ENCODE data around the gene TRAF7.

The TRAF7 gene

GRCh38 chr16:2181952-2182351 is 26.4 kb downstream of the TRAF7 start:
- no peak for TF ChIP-seq CTCF (conservative IDR thresholded peaks at IDR 0.05; ENCODE audit: low read length)
- no peak overlapping the region for H3K4me3 ChIP-seq (ENCODE audit: low read length)
- no peak for DNase-seq (ENCODE audit: low read depth)

- TF ChIP-seq CTCF (conservative IDR thresholded peaks at IDR 0.05; ENCODE audit: low read length) = no peak
- no peak for DNase-seq (ENCODE audit: low read depth)
- H3K4me3 ChIP-seq (ENCODE audit: low read length) = no peak overlapping the region
Measured at GRCh38 chr16:2183671-2184070, 28.1 kb downstream of the TRAF7 start.

GRCh38 chr16:2184346-2184745 is 28.8 kb downstream of the TRAF7 start:
- no peak for TF ChIP-seq CTCF (conservative IDR thresholded peaks at IDR 0.05; ENCODE audit: low read length)
- no peak for DNase-seq (ENCODE audit: low read depth)
- H3K4me3 ChIP-seq (ENCODE audit: low read length) = no peak overlapping the region

GRCh38 chr16:2184962-2185361 is 29.4 kb downstream of the TRAF7 start:
- DNase-seq (ENCODE audit: low read depth) = no peak
- H3K4me3 ChIP-seq (ENCODE audit: low read length) = no peak overlapping the region
- no peak for TF ChIP-seq CTCF (conservative IDR thresholded peaks at IDR 0.05; ENCODE audit: low read length)

GRCh38 chr16:2186064-2186463 is 30.5 kb downstream of the TRAF7 start:
- H3K4me3 ChIP-seq (ENCODE audit: low read length) = no peak overlapping the region
- DNase-seq (ENCODE audit: low read depth) = no peak
- TF ChIP-seq CTCF (conservative IDR thresholded peaks at IDR 0.05; ENCODE audit: low read length) = no peak

- TF ChIP-seq CTCF (conservative IDR thresholded peaks at IDR 0.05; ENCODE audit: low read length) = no peak
- H3K4me3 ChIP-seq (ENCODE audit: low read length) = no peak overlapping the region
- DNase-seq (ENCODE audit: low read depth) = no peak
Measured at GRCh38 chr16:2186505-2186904, 30.9 kb downstream of the TRAF7 start.

GRCh38 chr16:2187212-2187611 is 31.6 kb downstream of the TRAF7 start:
- no peak for DNase-seq (ENCODE audit: low read depth)
- TF ChIP-seq CTCF (conservative IDR thresholded peaks at IDR 0.05; ENCODE audit: low read length) = no peak
- no peak overlapping the region for H3K4me3 ChIP-seq (ENCODE audit: low read length)
